HG03025 (cell line): ENCODE data around the gene ROMO1.
"Not testable (repeated sequence)": the region's sequence is repeated elsewhere in the genome, so short reads cannot be mapped to it uniquely, and the experiment has no call there.

Experiments used
- ATAC-seq: cut with Tn5 transposase; IDR thresholded peaks from one replicate; pipeline ENCODE4 v1.9.1; 2021; ENCODE audit warnings: mild to moderate bottlenecking, moderate library complexity; ENCODE audit not compliant: unreplicated experiment, low FRiP score

Gene ROMO1

DNA sequence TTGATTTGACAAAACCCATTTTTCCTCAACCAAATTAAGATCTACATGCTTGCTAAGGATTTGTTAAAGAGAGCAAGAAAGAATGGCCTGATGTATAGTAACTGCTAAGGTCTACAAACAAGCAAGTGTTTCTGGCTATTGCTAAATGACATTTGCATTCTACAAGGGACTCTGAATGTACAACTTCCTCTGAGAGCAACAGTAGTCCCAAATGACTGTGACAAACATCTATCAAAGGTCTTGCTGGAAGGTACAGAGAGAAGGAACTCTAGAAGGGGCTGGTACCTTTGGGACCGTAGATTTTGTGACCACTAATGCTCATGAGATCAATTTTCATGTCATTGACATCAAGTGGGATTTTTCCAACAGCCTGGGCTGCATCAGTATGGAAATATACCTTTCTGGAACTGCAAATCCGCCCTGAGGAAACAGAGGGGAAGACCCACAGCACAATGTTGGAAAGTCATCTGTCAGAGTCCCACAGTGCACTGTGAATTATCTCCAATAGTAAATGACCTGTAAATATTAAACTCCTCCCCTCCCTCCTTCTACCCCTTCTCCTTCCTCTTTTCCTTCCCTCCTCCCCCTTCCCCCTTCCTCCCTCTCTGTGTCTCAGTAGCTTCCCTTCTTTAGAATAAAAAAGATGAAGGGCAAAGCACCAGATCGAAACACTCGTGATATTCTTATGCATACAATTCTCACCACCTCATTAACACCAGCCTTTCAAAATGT lies 18.6 kb upstream of the ROMO1 start:
- ATAC-seq: no peak

DNA sequence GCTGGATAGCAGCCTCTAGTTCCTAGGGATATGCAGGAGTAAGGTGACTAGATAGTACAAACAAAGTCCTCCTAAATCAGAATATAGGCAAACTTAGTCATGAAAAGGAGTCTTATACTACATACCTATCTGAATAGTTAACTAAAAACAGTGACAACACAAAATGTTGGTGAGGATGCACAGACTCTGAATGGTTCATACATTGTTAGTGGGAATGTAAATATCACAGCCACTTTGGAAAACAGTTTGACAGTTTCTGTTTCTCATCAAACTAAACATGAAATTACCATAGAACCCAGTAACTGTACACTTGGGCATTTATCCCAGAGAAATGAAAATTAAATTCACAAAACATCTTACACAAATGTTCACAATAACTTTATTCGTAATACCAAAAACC lies 17.2 kb upstream of the ROMO1 start:
- ATAC-seq: no peak

GRCh38 chr20:35685368-35685767 lies 13.8 kb upstream of the ROMO1 start:
- not testable (repeated sequence) for ATAC-seq

DNA sequence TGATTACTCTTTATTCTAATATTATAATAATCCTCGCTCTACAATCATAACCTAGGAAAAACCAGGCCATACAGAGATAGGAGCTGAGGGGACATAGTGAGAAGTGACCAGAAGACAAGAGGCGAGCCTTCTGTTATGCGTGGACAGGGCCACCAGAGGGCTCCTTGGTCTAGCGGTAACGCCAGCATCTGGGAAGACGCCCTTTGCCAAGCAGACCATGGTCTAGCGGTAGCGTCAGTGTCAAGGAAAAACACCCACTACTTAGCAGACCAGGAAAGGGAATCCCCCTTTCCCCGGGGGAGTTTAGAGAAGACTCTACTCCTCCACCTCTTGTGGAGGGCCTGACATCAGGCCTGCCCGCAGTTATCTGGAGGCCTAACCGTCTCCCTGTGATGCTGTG lies 12.3 kb upstream of the ROMO1 start:
- not testable (repeated sequence) for ATAC-seq

- ATAC-seq: no peak
Observed at GRCh38 chr20:35690265-35690664, 8.9 kb upstream of the ROMO1 start.

GRCh38 chr20:35695245-35695749 lies 3.9 kb upstream of the ROMO1 start:
- ATAC-seq: no peak

DNA sequence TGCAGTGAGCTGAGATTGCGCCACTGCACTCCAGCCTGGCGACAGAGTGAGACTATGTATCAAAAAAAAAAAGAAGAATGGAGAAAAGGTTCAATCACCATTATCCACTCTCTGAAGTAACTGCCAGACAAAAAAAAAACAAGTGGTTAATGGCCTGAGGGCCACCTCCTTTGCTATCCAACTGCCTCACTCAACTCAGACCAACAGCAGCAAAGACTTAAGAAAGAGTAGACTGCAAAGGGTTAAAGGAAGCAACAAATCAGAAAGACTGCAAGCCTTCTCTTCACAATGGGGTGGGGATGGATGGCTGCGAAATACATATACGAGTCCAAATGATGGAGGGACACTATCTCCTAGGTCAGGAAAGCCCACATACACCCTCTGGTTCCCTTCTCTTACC lies 3.2 kb upstream of the ROMO1 start:
- ATAC-seq: no peak

GRCh38 chr20:35697696-35698297 lies 1.4 kb upstream of the ROMO1 start:
- no peak for ATAC-seq

GRCh38 chr20:35698298-35699126 lies 693 bp upstream of the ROMO1 start:
- ATAC-seq: peak; percentile 23

DNA sequence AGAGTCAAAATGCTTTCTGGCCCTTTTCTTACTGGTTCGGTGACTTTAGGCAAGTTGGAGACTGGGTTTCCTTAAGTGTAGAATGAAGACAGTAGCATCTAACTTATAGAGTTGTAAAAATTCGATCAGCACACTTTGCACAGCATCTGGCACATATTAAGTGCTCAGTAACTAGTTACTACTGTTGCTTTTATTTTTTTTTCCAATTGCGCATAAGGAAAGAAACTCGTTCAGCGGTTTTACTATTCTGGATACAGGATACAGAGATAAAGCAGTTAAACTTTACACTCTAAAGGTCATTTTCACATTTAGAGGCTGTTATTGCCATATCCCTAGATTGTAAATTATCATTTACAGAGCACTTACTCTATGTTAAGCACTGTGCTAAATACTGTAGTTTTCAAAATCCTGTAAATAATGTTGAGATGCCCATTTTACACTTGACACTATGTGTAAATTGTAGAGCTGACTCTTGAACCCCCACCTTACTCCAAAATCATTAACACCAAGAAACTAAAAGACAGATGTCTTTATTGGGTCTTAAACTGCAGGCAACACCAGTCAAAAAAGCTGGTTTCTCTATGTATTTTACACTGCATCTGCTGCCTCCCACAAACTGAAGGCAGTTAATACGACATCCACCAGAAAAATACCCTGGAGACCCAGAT lies 886 bp downstream of the ROMO1 start:
- ATAC-seq: no peak

GRCh38 chr20:35700625-35701148 lies 1.5 kb downstream of the ROMO1 start:
- no peak for ATAC-seq

DNA sequence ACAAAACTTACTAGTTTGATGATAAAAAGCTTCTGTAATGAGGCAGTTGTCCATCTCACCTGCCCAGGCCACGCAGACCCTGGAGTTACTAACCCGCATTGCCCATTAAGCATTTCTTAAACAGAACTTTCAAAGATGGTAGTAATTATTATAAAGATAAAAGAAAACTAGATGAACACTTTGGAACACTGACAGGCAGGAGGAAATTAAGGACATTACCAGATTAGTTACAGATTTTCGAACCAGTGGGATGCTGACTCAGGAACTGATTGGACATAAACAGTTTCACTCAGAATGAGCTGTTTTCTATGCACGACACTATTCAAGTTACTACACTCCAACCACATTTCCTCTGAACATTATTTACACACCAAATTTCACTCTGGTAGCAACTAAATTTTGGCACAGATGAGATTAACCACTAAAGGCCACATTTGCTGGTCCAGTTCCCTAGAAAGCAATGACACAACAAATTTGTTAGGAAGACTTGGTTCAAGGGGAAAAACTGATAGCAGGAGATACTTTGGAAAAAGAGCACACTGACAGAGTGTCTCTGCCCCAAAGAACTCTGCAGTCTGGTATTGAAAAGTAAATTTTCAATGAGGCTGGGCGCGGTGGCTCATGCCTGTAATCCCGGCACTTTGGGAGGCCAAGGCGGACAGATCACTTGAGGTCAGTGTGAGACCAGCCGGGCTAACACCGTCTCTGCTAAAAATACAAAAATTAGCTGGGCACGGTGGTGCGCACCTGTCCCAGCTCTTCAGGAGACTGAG lies 3.0 kb downstream of the ROMO1 start:
- ATAC-seq: no peak

DNA sequence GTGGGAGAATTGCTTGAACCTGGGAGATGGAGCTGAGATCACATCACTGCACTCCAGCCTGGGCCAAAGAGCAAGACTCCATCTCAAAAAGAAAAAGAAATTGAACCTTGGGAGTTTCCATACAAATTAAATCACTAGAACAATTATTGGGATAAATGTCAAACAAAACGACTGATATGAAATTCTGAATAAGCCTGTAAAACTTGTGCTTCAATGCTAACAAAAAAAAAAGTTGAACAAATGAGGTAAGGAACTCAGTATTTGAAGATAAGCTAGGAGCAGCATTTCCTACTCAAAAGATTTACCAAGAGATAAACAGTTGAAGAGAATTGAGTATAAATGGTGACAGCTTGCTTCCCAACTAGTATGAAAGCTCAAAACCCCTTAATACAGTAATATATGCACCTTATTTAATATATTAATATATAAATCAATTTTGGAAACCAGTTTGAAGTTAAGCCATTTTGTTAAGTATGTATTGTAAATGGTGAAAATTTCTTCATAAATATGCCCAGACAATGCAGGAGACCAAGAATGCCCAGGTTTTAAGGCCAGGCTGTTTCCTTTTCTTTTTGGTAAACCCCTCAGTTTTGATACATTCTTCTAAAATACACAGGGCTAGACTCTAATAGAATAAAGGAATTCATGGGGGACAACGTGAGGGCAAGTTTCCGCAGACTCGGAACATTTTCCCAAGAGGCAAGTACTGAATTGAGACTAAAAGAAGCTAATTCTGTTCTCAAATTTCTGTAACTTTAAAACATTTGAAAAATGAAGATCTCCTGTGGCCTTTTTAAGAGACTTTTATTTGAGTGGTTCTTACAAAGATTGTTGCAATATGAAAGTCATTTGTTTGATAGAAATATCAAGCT lies 3.9 kb downstream of the ROMO1 start:
- no peak for ATAC-seq

DNA sequence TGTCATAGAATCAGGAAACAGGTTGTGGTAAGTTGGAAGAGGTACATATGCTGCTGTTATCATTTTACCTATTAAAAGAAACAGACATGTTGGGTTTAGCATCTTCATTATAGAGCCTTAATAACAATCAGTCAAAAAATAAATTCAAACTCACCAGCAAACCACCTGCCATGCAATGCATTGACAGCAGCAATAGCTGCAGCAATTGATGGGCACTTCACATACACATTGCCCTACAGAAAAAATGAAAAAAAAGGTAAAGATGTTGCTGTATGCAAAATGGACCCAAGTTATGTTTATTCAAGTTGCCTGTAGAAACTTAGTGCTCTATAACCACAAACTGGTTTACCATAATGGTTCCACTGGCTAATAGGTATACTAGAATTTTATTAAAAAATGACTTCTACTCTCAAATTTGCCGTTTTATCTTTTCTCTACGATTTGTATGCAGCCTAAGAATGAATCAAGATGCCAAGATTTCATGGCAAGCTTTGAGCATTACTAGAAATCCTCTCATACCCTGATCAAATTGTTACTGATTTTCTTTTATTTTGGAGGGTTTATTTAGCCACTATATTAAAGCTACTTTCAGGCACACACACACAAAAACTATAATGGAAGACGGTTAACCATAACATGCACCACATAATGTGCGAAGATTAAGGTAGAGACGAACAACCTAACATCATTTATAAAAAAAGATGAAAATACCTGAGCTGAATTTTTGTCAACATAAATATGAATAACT lies 5.5 kb downstream of the ROMO1 start:
- no peak for ATAC-seq

DNA sequence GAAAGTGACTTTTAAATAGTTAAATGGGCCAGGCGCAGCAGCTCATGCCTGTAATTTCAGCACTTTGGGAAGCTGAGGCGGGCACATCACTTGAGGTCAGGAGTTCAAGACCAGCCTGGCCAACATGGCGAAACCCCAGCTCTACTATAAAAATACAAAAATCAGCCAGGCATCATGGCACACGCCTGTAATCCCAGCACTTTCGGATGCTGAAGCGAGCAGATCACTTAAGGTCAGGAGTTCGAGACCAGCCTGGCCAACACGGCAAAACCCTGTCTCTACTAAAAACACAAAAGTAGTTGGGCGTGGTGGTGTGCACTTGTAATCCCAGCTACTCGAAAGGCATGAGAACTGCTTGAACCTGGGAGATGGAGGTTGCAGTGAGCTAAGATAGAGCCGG lies 6.7 kb downstream of the ROMO1 start:
- not testable (repeated sequence) for ATAC-seq

DNA sequence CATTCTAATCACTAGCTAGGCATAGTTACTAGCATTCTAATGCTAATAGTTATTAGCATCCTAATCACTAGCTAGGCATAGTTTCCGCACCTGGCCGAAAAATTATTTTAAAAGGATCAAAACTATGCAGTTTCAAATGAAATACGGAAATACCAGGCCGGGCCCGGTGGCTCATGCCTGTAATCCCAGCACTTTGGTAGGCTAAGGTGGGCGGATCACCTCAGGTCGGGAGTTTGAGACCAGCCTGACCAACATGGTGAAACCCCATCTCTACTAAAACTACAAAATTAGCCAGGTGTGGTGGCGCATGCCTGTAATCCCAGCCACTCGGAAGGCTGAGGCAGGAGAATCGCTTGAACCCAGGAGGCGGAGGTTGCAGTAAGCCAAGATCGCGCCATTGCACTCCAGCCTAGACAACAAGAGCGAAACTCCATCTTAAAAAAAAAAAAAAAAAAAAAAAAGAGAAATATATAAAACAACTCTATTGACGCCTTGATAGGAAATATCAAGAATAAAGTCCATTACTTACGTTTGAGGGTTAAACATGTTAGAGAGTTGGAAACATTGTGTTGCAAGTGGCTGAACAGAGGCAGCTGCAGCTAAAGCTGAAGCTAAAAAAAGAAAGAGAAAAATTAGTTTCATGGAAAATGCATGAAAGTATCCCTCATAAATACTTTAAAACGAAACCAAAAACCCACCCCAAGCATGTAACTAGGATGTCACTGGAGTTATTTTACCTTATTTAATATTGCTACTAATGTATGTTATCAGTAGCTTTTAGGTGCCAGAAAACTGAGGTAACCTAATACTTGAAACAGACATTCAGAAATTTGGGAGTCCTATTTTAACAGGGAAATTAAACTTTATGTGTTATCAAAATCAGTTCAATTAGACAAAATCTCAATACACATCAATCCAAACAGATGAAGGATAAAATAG lies 7.7 kb downstream of the ROMO1 start:
- ATAC-seq: not testable (repeated sequence)

DNA sequence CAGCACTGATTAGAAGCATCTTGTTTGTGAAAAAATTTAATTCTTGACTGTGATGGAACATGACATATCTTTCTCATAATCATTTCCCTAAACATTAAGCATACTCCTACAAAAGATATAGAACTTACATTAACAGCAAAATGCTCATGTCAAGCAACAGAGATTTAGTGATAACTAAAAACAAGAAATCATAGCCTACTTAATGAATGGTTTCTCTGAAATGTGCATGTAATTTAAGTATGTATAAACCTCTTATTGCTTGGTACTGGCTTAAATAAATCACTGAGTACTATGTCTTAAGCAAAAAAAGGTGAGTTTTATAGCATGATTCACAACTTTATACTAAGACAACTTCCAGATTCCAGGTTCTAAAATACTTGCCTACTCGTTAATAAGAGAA lies 9.3 kb downstream of the ROMO1 start:
- no peak for ATAC-seq
